Skeletal muscle satellite cell (primary cell): ENCODE results near the gene FBXL7.

ENCODE experiments used
- H3K27me3 ChIP-seq: 2 replicates; pipeline ENCODE4 v1.7.0; 2013; ENCODE audit warnings: low read length; ENCODE audit not compliant: control insufficient read depth, insufficient read depth
- H3K36me3 ChIP-seq: 2 replicates; pipeline ENCODE4 v1.7.0; 2013; ENCODE audit warnings: mild to moderate bottlenecking, control low read depth, low read length; ENCODE audit not compliant: insufficient read depth
- H3K4me1 ChIP-seq: 2 replicates; pipeline ENCODE4 v1.7.0; 2013; ENCODE audit warnings: low read length; ENCODE audit not compliant: control insufficient read depth, insufficient read depth
- H3K4me2 ChIP-seq: 2 replicates; pipeline ENCODE4 v1.7.0; 2013; ENCODE audit warnings: mild to moderate bottlenecking, low read length
- H3K4me3 ChIP-seq: 2 replicates; pipeline ENCODE4 v1.7.0; 2013; ENCODE audit warnings: low read length
- H3K9ac ChIP-seq: 2 replicates; pipeline ENCODE4 v1.7.0; 2013; ENCODE audit warnings: mild to moderate bottlenecking, low read depth, low read length, moderate library complexity
- H3K9me3 ChIP-seq: replicated peaks from 2 replicates; pipeline ENCODE4 v1.7.0; 2013; ENCODE audit warnings: mild to moderate bottlenecking, control low read depth, low read length

FBXL7 gene

GRCh38 chr5:15506146-15506545 lies 6.2 kb downstream of the FBXL7 start:
- Histone ChIP-seq H3K4me1 (peaks cover 27% of the 10 kb centered on the region), H3K9me3 (no peaks in the 10 kb centered on the region), H3K9ac (no peak overlapping the region), H3K27me3 (no peaks in the 10 kb centered on the region), H3K36me3 (peaks cover 3% of the 10 kb centered on the region), H3K4me3 (no peak overlapping the region), H3K4me2 (no peak overlapping the region)

- Histone ChIP-seq H3K4me1 (peaks cover 32% of the 10 kb centered on the region), H3K36me3 (peaks cover 3% of the 10 kb centered on the region), H3K4me2 (no peak overlapping the region), H3K27me3 (no peaks in the 10 kb centered on the region), H3K4me3 (no peak overlapping the region), H3K9me3 (no peaks in the 10 kb centered on the region), H3K9ac (no peak overlapping the region)
Measured at GRCh38 chr5:15506897-15507296, 6.9 kb downstream of the FBXL7 start.

- Histone ChIP-seq H3K36me3 (no peaks in the 10 kb centered on the region), H3K4me2 (peak overlapping the region; percentile 72), H3K9ac (no peak overlapping the region), H3K4me1 (peaks cover 27% of the 10 kb centered on the region), H3K27me3 (no peaks in the 10 kb centered on the region), H3K4me3 (no peak overlapping the region), H3K9me3 (no peaks in the 10 kb centered on the region)
Measured at GRCh38 chr5:15510092-15510491, 10.1 kb downstream of the FBXL7 start.

GRCh38 chr5:15510831-15511230 lies 10.9 kb downstream of the FBXL7 start:
- peak overlapping the region; percentile 15 for H3K9ac ChIP-seq
- no peaks in the 10 kb centered on the region for H3K36me3 ChIP-seq
- H3K27me3 ChIP-seq, result no peaks in the 10 kb centered on the region
- H3K4me3 ChIP-seq, result peak overlapping the region; percentile 30
- H3K4me1 ChIP-seq, result peaks cover 27% of the 10 kb centered on the region
- peak overlapping the region; percentile 72 for H3K4me2 ChIP-seq
- no peaks in the 10 kb centered on the region for H3K9me3 ChIP-seq

- Histone ChIP-seq H3K9me3 (no peaks in the 10 kb centered on the region), H3K4me2 (no peak overlapping the region), H3K4me3 (no peak overlapping the region), H3K36me3 (no peaks in the 10 kb centered on the region), H3K9ac (no peak overlapping the region), H3K4me1 (peaks cover 27% of the 10 kb centered on the region), H3K27me3 (no peaks in the 10 kb centered on the region)
Measured at GRCh38 chr5:15513431-15513830, 13.5 kb downstream of the FBXL7 start.

- Histone ChIP-seq H3K4me2 (no peak overlapping the region), H3K4me3 (no peak overlapping the region), H3K9me3 (no peaks in the 10 kb centered on the region), H3K4me1 (peaks cover 27% of the 10 kb centered on the region), H3K36me3 (no peaks in the 10 kb centered on the region), H3K27me3 (no peaks in the 10 kb centered on the region), H3K9ac (no peak overlapping the region)
Measured at GRCh38 chr5:15513911-15514310, 13.9 kb downstream of the FBXL7 start.

- no peak overlapping the region for H3K9ac ChIP-seq
- no peak overlapping the region for H3K4me3 ChIP-seq
- no peaks in the 10 kb centered on the region for H3K36me3 ChIP-seq
- H3K4me1 ChIP-seq, result peaks cover 15% of the 10 kb centered on the region
- H3K4me2 ChIP-seq, result no peak overlapping the region
- H3K9me3 ChIP-seq, result no peaks in the 10 kb centered on the region
- H3K27me3 ChIP-seq, result no peaks in the 10 kb centered on the region
Measured at GRCh38 chr5:15515229-15515628, 15.2 kb downstream of the FBXL7 start.

GRCh38 chr5:15516486-15516885 lies 16.5 kb downstream of the FBXL7 start:
- Histone ChIP-seq H3K4me1 (peaks cover 2% of the 10 kb centered on the region), H3K9ac (no peak overlapping the region), H3K9me3 (no peaks in the 10 kb centered on the region), H3K36me3 (no peaks in the 10 kb centered on the region), H3K4me3 (no peak overlapping the region), H3K27me3 (no peaks in the 10 kb centered on the region), H3K4me2 (no peak overlapping the region)

- Histone ChIP-seq H3K9me3 (no peaks in the 10 kb centered on the region), H3K4me2 (no peak overlapping the region), H3K4me1 (no peaks in the 10 kb centered on the region), H3K36me3 (no peaks in the 10 kb centered on the region), H3K27me3 (no peaks in the 10 kb centered on the region), H3K4me3 (no peak overlapping the region), H3K9ac (no peak overlapping the region)
Measured at GRCh38 chr5:15518786-15519185, 18.8 kb downstream of the FBXL7 start.

GRCh38 chr5:15520856-15521255 lies 20.9 kb downstream of the FBXL7 start:
- Histone ChIP-seq H3K4me1 (peaks cover 2% of the 10 kb centered on the region), H3K9me3 (no peaks in the 10 kb centered on the region), H3K4me2 (no peak overlapping the region), H3K4me3 (no peak overlapping the region), H3K9ac (no peak overlapping the region), H3K36me3 (no peaks in the 10 kb centered on the region), H3K27me3 (no peaks in the 10 kb centered on the region)

- Histone ChIP-seq H3K4me3 (no peak overlapping the region), H3K4me2 (peak overlapping the region; percentile 8), H3K36me3 (no peaks in the 10 kb centered on the region), H3K4me1 (peaks cover 6% of the 10 kb centered on the region), H3K27me3 (no peaks in the 10 kb centered on the region), H3K9ac (no peak overlapping the region), H3K9me3 (no peaks in the 10 kb centered on the region)
Measured at GRCh38 chr5:15521381-15522186, 21.6 kb downstream of the FBXL7 start.

- Histone ChIP-seq H3K27me3 (no peaks in the 10 kb centered on the region), H3K4me1 (peaks cover 6% of the 10 kb centered on the region), H3K36me3 (no peaks in the 10 kb centered on the region), H3K9ac (no peak overlapping the region), H3K4me2 (no peak overlapping the region), H3K4me3 (no peak overlapping the region), H3K9me3 (no peaks in the 10 kb centered on the region)
Measured at GRCh38 chr5:15522187-15522520, 22.2 kb downstream of the FBXL7 start.
